Esophagus muscularis mucosa (tissue), 4 donors: Measurements from ENCODE around the gene GAPDH. TPM values are rescaled to one million over a fixed set of nuclear protein-coding genes. Genes with fewer than 3 reads are reported as not detected.

Experiments used
- DNase-seq: peaks from one replicate; pipeline ENCODE4 v3.0.0-alpha.2; 2017; ENCODE audit errors: extremely low spot score
- H3K27ac ChIP-seq, 4 donors: fragments of 200-600 bp; sonication (generic); replicated peaks in 1 of 4; 1 replicate in 3 of 4; 2 replicates in 1 of 4; pipeline ENCODE4 v1.5.1; 2016 to 2019; ENCODE audit warnings: mild to moderate bottlenecking in 1 of 4
- H3K27me3 ChIP-seq, 4 donors: fragments of 200-600 bp; sonication (generic); one replicate each; pipeline versions ENCODE4 v1.5.1 to v1.6.0; 2016 to 2019
- H3K36me3 ChIP-seq, 4 donors: fragments of 200-600 bp; sonication (generic); one replicate each; pipeline ENCODE4 v1.5.1; 2016 to 2019
- H3K4me1 ChIP-seq, 4 donors: fragments of 200-600 bp; sonication (generic); one replicate each; pipeline ENCODE4 v1.5.1; 2016 to 2019
- H3K4me3 ChIP-seq, 4 donors: fragments of 200-600 bp; sonication (generic); 1 replicate in 2 of 4; 2 replicates in 2 of 4; pipeline ENCODE4 v1.5.1; 2016 to 2019; ENCODE audit warnings: mild to moderate bottlenecking in 4 of 4, moderate library complexity in 1 of 4
- H3K9me3 ChIP-seq, 4 donors: fragments of 200-600 bp; sonication (generic); 1 replicate in 3 of 4; 2 replicates in 1 of 4; pipeline ENCODE4 v1.5.1; 2016 to 2019
- CTCF ChIP-seq, 3 experiments: fragments of 200-600 bp in 2 of 3; fragments of 450-650 bp in 1 of 3; sonication (generic) in 2 of 3; IDR thresholded peaks; one replicate each; pipeline ENCODE4 v1.5.1; 2017 to 2019; ENCODE audit warnings: antibody characterized with exemption in 3 of 3, mild to moderate bottlenecking in 2 of 3, moderate library complexity in 1 of 3
- EP300 ChIP-seq: sonication (generic); formaldehyde crosslinking; IDR thresholded peaks from one replicate; pipeline ENCODE4 v1.6.1; 2017; ENCODE audit warnings: antibody characterized with exemption
- POLR2A ChIP-seq: fragments of 450-650 bp; IDR thresholded peaks from one replicate; pipeline ENCODE4 v1.6.1; 2017; ENCODE audit warnings: antibody characterized with exemption, moderate library complexity, mild to moderate bottlenecking, low read depth
- POLR2AphosphoS5 ChIP-seq, 2 donors: sonication (generic); formaldehyde crosslinking; IDR thresholded peaks; one replicate each; pipeline ENCODE4 v1.6.1; 2017; ENCODE audit warnings: antibody characterized with exemption in 2 of 2
- WGBS: methylation state at CpG from one replicate; pipeline ENCODE4 v1.1.5; 2018; 5-methylcytosine and 5-hydroxymethylcytosine counted together
- intact Hi-C: fragments of 100-400 bp; cut with DNase I; formaldehyde crosslinking; loops from one replicate; pipeline ENCODE4 v1.15.1; 2023
- total RNA-seq, 4 donors: library from RNA; depleted of rRNA; stranded (reverse); fragments of >200 nt; gene quantifications; one replicate each; pipeline versions ENCODE4 v1.1.0 to v1.2.1, GENCODE V29; 2016

Gene GAPDH
- total RNA-seq, 4 donors from 2014 or later, result 2,279 to 3,578 (median 2,742) TPM

GRCh38 chr12:6507102-6507998, 27.0 kb upstream of the GAPDH start:
- intact Hi-C loops, result no loop called here
- Histone ChIP-seq H3K9me3 (no peaks in the 10 kb centered on the region), H3K4me3 (no peak overlapping the region), H3K36me3 (peaks cover 13 to 54% (median 31%) of the 10 kb centered on the region in 4 donors), H3K27me3 (no peaks in the 10 kb centered on the region), H3K4me1 (no peaks in the 10 kb centered on the region), H3K27ac (peak overlapping the region in 1 of 4 donors; percentile 6)
- 80% methylated on average over 12 of the region's 12 CpGs for WGBS
- no peak for DNase-seq
- no peak for TF ChIP-seq EP300
- TF ChIP-seq CTCF (IDR thresholded peaks at IDR 0.05), result no peak
- no peak for TF ChIP-seq POLR2A
- TF ChIP-seq POLR2AphosphoS5 (IDR thresholded peaks at IDR 0.05), result no peak

- no peak for TF ChIP-seq POLR2AphosphoS5 (IDR thresholded peaks at IDR 0.05)
- TF ChIP-seq POLR2A, result no peak
- intact Hi-C loops, result no loop called here
- H3K9me3 ChIP-seq, result no peaks in the 10 kb centered on the region
- DNase-seq, result no peak
- H3K4me3 ChIP-seq, result no peak overlapping the region
- no peak overlapping the region for H3K27ac ChIP-seq
- no peaks in the 10 kb centered on the region for H3K4me1 ChIP-seq
- peaks cover 17 to 58% (median 38%) of the 10 kb centered on the region in 4 donors for H3K36me3 ChIP-seq
- no peaks in the 10 kb centered on the region for H3K27me3 ChIP-seq
- 78% methylated on average over 7 of the region's 7 CpGs for WGBS
Observed at GRCh38 chr12:6508087-6508486, 26.2 kb upstream of the GAPDH start.

GRCh38 chr12:6520186-6520585, 14.1 kb upstream of the GAPDH start:
- DNase-seq, result no peak
- H3K4me3 ChIP-seq, result no peak overlapping the region
- H3K36me3 ChIP-seq, result peaks cover 68 to 98% (median 84%) of the 10 kb centered on the region in 4 donors
- no peaks in the 10 kb centered on the region for H3K9me3 ChIP-seq
- H3K4me1 ChIP-seq, result peaks cover 0 to 4% (median 0%) of the 10 kb centered on the region in 4 donors
- H3K27ac ChIP-seq, result no peak overlapping the region
- no peaks in the 10 kb centered on the region for H3K27me3 ChIP-seq
- intact Hi-C loops, result no loop called here
- TF ChIP-seq POLR2A (no peak), EP300 (no peak), POLR2AphosphoS5 (IDR thresholded peaks at IDR 0.05) (no peak), CTCF (IDR thresholded peaks at IDR 0.05) (no peak)
- whole genome bisulfite sequencing, result 80% methylated on average over 3 of the region's 3 CpGs

GRCh38 chr12:6522193-6522592, 12.1 kb upstream of the GAPDH start:
- Histone ChIP-seq H3K27me3 (no peaks in the 10 kb centered on the region), H3K36me3 (peaks cover 67 to 98% (median 84%) of the 10 kb centered on the region in 4 donors), H3K4me3 (no peak overlapping the region), H3K27ac (no peak overlapping the region), H3K4me1 (peaks cover 0 to 4% (median 0%) of the 10 kb centered on the region in 4 donors), H3K9me3 (no peaks in the 10 kb centered on the region)
- TF ChIP-seq POLR2A (no peak), CTCF (IDR thresholded peaks at IDR 0.05) (no peak), EP300 (no peak), POLR2AphosphoS5 (IDR thresholded peaks at IDR 0.05) (no peak)
- no peak for DNase-seq
- intact Hi-C loops, result no loop called here
- WGBS, result 85% methylated on average over 9 of the region's 10 CpGs

GRCh38 chr12:6523708-6524107, 10.6 kb upstream of the GAPDH start:
- TF ChIP-seq CTCF (IDR thresholded peaks at IDR 0.05), result no peak
- no peak for DNase-seq
- Histone ChIP-seq H3K27ac (no peak overlapping the region), H3K4me1 (peaks cover 0 to 4% (median 0%) of the 10 kb centered on the region in 4 donors), H3K9me3 (no peaks in the 10 kb centered on the region), H3K27me3 (no peaks in the 10 kb centered on the region), H3K36me3 (peaks cover 73 to 99% (median 91%) of the 10 kb centered on the region in 4 donors), H3K4me3 (no peak overlapping the region)
- intact Hi-C loops, result no loop called here
- WGBS, result 57% methylated on average over 3 of the region's 3 CpGs
